Measurements from ENCODE around the gene NIPBL.
"Not testable (repeated sequence)": the region's sequence is repeated elsewhere in the genome, so short reads cannot be mapped to it uniquely, and the experiment has no call there.

The NIPBL gene

DNA sequence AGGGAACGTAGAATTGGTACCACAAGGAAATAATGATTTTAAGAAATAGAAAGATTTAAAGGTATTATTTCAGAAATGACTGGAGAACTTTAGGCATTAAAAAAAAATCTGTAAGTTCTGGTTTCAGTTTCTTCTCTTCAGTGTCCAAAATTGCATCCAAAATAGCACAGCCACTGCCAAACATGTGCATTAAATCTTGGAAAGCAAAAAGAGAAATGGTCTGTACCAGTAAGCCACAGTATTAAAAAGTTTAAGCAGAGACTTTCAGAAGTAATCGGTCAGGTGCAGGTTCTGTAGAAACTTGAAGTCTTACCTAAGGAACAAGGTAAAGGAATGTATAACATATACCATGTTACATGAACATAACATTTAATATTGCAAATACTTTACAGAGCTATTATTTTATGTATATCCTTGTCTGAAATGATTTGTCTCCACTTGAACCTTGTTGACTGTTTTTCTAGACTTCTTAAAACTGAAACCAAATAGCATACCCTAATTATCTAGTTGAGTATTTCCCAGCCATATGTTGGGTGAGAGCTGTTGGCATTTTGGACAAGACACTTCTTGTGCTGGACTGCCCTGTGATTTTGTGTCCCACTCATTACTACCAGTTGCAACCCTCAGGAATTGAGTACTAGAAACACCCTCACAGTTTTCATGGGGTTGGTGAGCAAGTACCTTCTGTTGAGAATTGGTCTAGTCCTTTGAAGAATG lies 32.1 kb downstream of the NIPBL start:
- DNase-seq: no peak

GRCh38 chr5:36915653-36916052 lies 39.1 kb downstream of the NIPBL start:
- no peak for DNase-seq

DNA sequence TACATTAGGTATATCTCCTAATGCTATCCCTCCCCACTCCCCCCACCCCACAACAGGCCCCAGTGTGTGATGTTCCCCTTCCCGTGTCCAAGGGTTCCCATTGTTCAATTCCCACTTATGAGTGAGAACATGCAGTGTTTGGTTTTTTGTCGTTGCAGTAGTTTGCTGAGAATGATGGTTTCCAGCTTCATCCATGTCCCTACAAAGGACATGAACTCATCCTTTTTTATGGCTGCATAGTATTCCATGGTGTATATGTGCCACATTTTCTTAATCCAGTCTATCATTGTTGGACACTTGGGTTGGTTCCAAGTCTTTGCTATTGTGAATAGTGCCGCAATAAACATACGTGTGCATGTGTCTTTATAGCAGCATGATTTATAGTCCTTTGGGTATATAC lies 40.0 kb downstream of the NIPBL start:
- not testable (repeated sequence) for DNase-seq

GRCh38 chr5:36917358-36917757 lies 40.8 kb downstream of the NIPBL start:
- not testable (repeated sequence) for DNase-seq

- DNase-seq: no peak
Observed at GRCh38 chr5:36919238-36919637, 42.7 kb downstream of the NIPBL start.

- DNase-seq: no peak
Observed at GRCh38 chr5:36919650-36920049, 43.1 kb downstream of the NIPBL start.

GRCh38 chr5:36928947-36929346 lies 52.4 kb downstream of the NIPBL start:
- DNase-seq: no peak

DNA sequence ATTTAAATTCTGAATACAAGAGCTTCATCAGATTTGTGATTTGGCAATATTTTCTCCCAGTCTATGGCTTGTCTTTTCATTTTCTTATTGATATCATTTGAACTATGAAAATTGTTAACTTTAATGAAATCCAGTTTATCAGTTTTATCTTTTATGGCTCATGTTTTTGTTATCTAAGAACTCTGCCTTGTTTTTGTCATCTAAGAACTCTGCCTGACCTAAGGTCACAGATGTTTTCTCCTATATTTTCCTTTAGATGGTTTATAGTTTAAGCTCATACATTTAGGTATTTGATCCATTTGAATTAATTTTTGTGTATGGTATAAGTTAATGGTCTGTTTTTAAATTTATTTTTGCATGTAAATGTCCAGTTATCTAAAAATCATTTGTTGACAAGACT lies 52.9 kb downstream of the NIPBL start:
- DNase-seq: no peak

DNA sequence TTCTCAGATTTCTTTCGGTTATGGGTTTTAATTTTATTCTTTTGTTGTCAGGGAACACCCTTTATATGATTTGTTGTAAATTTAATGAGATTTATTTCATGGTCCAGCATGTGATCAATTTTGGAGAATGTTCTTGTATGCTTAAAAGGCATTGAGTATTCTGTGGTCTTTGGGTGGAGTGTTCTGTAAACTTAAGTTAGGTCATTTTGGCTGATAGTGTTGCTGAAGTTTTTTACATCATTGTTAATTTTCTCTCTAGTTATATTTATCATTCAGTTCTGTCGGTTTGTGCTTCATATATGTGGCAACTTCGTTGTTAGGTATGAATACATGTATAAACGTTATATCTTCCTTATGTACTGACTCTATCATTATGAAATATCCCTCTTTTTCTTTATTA lies 55.5 kb downstream of the NIPBL start:
- no peak for DNase-seq

GRCh38 chr5:36932699-36933098 lies 56.1 kb downstream of the NIPBL start:
- DNase-seq: no peak

GRCh38 chr5:36934740-36935356 lies 58.3 kb downstream of the NIPBL start:
- no peak for DNase-seq

DNA sequence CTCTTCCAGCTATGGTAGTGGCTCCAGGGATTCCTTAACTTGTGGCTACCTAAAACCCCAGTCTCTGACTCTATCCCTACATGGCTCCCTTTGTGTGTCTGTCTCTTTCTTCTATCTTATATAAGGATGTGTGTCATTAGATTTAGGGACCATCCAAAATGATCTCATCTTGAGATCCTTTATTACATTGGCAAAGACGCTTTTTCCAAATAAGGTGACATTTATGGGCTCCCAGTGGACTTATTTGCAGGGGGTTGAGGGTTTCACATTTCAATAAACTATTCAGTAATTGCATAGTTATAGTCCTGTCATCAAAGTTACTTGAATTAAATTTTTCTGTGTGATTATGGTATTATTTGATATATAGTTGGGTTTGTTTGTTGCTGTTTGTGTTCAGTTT lies 59.2 kb downstream of the NIPBL start:
- DNase-seq: no peak

DNA sequence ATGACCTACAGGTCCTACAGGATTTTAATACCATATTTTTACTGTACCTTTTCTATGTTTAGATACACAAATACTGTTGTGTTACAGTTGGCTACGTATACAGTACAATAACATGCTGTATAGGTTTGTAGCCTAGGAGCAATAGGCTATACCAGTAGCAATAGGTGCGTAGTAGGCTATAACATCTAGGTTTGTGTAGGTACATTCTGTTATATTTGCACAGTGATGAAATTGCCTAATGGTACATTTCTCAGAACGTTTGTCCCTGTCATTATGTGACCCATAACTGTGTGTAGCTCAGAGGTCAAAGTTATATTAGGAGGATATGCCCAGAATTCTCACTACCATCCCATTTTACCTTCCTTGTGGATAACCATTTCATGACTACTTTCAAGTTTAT lies 59.7 kb downstream of the NIPBL start:
- no peak for DNase-seq

GRCh38 chr5:36938129-36938528 lies 61.6 kb downstream of the NIPBL start:
- DNase-seq: no peak

GRCh38 chr5:36939969-36940858 lies 63.6 kb downstream of the NIPBL start:
- DNase-seq: no peak

DNA sequence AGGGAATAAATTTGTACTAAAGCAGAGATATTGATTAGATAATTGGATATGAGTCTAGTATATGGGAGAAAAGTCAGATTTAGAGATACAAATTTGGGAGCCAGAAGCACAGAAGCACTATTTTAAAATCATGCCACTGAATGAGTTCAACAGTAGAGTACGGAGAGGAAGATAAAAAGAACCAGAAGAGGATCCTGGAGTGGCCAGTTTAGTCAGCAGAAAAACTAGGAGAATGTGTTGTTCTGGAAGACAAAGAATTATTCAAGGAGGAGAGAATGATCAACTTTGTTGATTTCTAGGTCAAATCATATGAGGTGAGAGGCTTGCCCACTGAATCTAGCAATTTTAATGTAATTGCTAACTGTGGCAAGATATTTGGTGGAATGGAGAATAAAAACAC lies 67.0 kb downstream of the NIPBL start:
- DNase-seq: no peak

- DNase-seq: no peak
Observed at GRCh38 chr5:36944024-36944423, 67.5 kb downstream of the NIPBL start.

GRCh38 chr5:36944607-36945225 lies 68.1 kb downstream of the NIPBL start:
- peak in 1 of 2 donors; percentile 68 for DNase-seq

- DNase-seq: no peak
Observed at GRCh38 chr5:36945687-36946086, 69.1 kb downstream of the NIPBL start.

GRCh38 chr5:36946101-36946500 lies 69.5 kb downstream of the NIPBL start:
- DNase-seq: no peak

DNA sequence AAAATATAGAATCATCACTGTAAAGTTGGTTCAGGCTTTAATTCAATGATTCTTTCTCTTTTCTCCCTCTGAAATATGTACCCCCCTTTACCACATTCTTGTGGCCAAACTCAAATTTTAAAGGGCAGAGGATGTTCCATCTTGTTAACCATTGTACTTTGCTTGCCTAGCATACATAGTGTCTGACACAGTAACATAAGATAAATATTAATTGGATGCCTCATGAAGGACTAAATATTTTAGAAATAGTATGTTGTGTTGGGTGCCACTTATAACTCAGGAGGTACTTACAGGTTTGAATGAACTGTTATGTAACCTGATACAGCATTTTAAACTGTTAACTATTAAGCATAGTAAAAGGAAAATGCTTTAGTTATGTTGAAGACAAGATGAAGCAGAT lies 71.5 kb downstream of the NIPBL start:
- DNase-seq: no peak

- no peak for DNase-seq
Observed at GRCh38 chr5:36948650-36949049, 72.1 kb downstream of the NIPBL start.

DNA sequence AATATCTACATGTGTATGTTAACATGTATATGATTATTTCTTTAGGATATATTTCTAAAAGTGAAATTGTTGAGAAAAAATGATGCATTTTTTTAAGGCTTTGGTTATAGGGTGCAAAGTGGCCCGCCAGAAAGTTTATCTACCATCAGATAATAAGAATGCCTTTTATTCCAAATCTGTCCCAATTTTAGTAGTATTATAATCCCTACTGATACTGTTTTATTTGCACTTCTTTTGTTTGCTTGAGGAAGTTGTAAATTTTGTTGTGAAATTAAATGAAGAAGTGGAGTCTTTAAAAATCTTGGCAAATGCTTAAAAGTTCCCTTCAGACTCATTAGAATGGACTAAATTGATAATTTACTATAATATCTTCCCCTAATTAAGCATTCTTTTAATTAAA lies 73.0 kb downstream of the NIPBL start:
- DNase-seq: no peak
